Measurements from ENCODE around the gene DCTD.

Gene DCTD

DNA sequence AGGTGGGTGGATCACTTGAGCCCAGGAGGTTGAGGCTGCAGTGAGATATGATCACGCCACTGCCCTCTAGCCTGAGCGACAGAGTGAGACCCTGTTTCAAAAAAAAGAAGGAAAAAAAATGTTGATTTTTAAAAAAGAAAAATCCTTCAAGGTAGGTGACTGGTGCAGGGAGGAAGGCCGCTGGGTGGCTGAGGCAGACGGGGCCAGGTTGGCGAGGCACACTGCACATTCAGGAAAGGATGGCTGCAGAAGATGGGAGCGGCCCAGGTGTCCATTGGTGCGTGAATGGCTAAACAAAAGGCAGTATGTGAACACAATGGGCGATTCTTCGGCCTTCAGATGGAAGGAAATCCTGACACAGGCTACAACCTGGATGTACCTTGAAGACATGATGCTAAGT lies 30.4 kb downstream of the DCTD start:
- DNase-seq: no peak

DNA sequence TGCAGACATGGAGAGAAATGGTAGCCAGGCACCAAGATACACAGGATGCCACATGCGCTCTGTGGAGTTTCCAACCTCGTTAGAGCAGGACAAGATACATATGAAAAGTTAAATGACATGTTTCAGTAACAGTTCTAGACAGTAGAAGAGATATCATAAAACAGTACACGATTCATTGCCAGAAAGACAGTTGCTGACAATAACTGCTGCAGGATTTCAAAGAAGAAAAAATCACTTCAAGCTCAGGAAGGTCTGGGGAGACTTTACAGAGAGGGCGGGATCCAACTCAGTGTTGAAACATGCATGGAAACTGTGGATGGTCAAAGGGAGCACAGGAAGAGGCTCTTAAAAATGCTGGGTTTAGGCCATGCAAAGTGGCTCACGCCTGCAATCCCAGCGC lies 31.0 kb downstream of the DCTD start:
- no peak for DNase-seq

DNA sequence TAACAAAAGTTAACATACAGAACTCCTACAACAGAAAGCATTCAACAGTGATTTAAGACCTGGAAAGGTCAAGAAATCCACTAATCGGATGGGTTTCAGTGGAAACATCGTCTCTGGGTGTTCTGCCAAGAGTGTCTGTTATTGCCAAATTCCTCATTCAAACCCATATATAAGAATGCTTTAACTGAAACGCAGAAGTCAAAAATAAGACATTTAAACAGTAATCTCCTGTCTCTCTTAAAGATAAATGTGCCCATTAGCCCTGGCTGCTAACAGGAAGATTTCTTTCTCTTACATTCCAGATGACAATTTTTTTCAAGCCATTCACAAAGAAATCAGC lies 31.5 kb downstream of the DCTD start:
- no peak for DNase-seq

DNA sequence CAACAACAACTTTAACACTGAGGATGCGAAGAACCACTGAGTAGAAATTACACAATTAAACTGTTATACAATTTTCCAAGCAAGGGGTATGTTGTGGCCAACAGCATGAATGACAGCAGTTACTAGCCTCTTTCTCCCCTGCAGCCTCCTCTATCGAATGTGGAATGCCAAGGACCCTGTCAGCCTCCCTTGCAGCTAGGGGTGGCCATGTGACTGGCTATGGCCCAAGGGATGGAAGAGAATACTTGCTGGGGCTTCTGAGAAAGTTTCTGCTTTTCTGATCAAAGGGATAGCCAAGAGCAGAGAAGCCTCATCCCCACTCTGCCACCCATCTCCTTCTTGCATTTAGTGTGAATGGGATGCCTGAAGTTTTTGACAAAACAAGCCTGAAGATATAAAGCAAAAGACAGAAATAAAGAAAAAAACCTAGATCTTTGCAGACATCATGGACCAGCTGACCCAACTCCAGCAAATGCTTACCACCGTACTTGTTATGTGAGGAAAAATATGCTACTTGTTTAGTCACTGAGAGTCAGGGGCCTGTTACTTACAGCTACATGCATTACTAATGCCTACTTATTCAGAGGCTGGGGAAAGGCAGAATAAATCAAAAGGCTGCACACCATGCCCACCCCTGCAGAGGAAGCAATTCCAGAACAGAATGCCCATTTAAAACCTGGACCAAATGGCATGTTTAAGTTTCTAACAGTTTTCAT lies 32.0 kb downstream of the DCTD start:
- no peak for DNase-seq

DNA sequence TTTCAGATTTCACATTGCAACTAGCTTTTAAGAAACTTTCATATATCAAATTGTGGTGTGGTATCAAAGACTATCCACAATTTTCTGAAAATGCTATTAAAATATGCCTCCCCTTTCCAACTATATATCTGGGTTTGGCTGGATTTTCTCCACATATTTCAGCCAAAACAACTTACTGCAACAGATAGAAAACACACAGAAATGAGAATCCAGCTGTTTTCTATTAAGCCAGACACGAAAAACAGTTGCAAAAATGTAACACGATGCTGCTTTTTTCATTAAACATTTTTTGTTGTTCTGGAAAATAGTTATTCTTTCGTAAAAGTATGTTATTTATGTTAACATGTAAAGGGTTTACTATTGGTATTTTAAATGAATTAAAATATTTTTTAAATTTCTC lies 33.1 kb downstream of the DCTD start:
- DNase-seq: no peak

DNA sequence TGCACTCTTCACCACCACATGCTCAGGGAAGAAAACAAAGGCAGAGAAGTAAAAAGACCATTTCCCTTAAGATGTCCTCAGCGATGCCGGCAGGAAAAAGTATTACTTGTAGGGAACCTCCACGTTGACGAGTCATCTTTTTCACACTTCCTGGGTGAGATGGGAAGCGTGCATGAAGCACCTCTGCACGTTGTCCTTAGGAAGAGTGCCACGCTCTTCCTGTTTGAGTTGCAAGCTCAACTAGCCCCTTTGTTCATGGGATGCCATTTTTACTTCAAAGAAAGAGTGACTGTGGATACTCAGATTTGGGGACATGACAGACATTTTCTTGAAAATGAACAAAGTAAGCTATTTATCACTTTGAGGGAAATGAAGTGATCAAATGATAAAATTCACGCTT lies 33.8 kb downstream of the DCTD start:
- DNase-seq: no peak

DNA sequence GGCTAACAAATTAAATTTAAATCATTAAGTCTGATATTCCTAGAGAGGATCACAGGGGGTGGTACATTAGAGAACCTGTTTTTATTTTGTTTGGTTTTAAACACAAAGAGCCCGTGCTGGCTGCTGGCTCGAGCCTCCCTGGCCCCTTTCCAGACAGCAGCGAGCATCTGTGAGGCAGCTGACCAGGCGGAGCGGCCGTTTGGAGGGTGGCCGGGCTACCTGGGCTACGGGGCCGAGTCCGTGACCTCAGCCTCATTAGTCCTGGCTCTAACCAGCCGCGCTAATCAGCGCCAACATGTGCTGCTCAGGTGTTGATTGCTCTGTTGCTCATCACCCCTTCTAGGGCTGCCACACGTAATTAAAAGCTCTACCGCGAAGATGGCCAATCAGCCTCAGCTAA lies 35.3 kb downstream of the DCTD start:
- no peak for DNase-seq

DNA sequence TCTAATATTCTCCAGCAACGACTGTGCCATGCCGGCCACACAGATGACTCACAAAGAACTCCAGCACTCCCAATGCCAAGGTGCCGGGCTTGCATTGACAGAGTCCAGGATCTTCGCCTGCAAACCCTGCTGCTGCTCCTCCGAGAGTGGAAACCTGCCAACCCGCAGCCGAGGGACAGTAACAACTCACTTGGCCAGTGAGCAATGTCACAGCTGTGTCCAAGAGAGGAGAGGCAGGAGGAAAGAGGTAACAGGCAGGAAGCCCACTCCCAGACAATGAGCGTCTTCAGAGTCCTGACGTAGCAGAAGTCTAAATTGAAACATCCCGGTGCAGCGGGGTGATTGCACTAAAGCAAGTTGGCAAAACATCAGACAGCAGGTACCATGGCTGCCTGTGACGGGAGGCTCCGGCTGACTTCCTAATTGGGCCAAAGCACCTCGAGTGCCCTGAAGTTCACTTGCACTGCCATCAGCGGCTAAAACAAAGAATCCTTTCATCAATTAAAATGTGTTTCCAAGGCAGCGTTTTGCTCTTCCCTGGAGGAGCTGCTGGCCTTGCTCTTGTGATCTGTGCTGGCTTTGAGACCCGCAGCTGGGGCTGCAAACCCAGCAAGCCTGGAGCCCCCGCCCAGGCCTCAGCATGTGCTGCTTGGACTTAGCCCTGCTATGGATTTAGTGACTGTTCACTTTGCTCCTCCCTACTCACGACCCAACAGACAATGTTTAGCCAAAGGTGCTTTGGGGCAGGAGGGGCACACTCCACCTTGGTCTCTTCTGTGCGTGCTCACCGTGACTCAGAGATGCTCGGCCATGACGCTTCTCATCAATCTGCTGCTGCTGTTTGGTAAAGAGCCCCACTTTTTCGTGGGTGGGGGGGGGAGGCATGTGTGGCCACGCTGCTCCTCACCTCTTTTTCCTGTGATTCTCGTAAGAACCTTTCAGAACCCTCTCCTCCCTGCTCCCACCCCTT lies 36.5 kb downstream of the DCTD start:
- DNase-seq: no peak

DNA sequence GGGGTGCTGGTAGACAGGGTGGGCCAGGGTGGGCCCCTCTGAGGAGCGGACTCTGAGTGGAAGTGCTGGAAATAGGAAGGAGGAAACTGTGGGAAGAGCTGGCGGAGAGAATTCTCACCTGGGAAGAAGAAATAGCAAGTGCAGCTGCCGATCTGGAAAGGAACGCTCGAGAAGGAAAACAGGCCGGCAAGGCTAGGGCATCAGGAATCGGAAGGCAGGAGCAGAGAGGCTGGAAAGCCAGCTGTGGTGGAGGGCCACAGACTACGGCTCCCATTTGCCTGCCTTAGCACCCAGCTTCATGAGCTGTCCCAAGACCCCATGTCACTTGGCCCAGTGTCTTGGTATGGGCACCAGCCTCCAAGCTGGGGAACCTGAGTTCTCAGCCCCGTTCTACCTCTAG lies 37.3 kb downstream of the DCTD start:
- DNase-seq: no peak

DNA sequence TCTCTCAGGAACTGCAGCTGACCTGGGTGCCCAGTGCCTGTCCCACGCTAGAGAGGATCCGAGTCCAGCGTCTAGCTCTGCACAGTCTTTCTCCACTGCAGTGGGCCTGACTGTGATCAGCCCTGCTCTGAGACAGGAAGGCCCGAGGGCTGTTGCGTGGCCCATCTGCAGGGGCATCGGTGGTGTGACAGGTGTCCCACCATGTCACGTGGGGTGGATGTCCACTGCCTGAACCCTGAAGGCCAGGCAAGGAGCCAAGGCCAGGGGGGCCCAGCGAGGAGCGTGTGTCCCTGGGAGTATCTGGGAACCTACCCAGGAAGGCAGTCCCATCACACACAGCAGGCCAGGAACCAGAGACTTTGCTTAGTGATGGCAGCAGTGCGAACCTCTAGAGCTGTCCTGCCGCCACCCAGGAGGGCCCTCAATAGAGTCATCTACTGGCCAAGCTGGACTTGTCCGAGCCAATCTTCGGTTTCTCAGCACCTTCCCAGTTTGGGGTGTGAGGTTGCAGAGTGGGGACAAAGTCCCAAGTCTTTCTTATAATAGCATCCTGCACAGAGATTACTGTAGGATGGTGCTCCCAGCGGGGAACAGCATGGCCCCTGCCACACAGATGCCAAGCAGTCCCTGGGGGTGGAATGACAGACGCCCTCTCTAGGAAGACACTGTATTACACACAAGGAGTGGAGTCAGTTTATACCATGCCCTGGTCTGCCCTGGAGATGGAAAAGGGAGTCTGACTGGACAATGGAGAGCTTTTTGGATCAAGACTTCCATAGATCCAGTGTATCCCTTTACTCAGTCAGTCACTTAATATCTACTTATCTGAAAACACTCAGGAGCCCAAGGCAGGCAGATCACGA lies 38.3 kb downstream of the DCTD start:
- no peak for DNase-seq

DNA sequence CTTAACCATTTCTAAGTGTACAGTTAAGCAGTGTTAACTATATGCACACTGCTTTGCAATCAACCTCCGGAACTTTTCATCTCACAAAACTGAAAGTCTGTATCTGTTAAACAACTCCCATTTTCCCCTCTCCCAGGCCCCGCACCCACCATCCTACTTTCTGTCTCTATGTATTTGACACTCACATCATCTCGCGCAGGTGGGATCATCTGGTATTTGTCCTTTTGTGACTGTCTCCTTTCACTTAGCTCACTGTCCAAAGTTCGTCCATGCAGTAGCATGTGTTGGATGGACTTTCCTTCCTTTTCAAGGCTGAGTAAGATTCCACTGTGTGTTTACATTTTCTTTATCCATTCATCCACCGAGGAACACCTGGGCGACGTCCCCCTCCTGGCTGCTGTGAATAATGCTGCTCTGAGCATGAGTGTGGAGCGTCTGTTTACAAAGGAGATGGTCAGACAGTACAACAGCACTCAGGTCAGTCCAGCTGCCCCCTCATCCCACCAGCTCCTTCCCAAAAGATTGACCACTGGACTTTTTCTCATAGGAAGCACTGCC lies 39.8 kb downstream of the DCTD start:
- no peak for DNase-seq

DNA sequence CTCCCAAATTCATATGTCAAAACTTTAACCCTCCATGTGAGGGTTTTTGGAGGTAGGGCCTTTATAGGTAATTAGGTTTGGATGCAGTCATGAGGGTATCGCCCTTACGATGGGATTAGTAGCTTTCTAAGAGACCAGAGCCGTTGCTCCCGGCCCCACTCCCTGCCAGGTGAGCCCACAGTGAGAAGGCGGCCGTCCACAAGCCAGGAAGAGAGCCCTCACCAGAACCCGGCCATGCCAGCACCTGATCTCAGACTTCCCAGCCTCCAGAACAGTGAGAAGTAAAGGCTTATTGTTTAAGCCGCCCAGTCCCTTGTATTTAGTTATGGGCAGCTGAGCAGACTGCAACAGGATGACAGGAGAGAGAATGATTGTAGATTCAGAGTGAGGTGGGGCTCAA lies 40.8 kb downstream of the DCTD start:
- no peak for DNase-seq

DNA sequence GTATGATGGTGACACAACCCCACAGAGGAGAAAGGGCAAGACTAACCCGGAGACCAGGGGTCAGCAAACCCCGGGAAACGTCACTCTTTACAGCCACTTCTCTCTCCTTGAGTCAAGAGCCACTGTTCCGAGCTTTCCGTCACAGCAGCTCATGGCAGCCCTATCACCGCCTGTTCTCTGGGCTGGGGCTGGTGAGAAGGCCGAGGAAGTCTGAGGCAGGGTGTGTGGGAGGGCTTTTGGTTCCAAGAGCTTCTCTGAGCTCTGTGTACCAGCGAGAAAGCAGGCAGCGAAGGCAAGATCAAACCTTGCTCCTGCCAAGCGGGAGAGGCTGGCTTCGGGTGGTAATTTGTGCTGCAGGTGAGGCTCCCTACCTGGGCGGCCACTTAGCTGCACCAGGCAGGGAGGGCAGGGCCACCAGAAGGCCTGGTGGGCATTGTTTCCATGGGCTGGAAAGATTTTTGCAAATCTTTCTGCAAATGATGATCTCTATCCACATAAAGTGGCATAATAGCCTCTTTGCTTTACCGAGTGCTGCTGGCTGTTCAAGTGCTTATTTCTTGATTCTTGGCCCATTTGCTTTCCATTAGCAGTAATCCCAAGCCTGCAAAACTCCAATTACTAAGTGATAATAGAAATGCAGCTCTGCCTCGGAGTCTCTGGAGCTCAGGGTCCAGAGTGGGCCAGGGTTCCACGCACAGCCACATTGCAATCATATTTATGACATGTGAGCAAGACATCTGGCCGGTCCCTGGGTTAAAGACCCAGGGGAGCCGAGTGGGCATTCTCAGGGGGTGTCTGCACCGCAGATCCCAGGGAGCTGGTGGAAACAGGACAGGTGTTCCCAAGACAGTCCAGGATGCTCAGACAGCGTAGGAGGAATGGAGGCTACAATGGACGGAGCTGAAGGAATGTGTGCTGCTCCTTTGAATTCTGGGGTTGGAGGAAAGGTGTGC lies 41.5 kb downstream of the DCTD start:
- no peak for DNase-seq

DNA sequence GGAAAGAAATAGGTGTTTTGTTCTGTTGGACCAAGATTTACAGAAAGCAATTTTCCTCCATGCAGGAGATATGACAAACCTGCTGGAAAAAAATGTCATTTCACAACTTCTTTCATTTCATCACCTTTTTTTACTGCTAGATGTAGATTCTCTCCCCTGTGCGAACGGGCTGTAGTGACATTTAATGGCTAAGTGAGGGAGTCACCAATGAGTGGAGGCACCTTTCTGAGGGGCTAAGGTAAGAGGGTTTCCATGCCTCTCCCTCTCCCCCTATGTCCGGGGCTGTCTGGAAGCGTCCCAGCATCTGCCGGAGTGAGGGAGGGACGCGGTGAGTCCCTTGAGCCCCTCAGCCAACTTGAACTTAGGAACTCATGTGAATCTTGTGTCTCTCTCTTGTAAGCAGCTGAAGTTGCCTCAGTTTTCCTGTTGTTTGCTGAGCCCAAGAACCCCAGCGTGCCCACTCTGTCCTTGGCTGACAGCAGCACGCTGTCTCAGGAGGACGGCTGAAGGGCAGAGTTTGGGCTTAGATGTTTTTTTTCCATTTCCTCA lies 42.3 kb downstream of the DCTD start:
- DNase-seq: no peak

DNA sequence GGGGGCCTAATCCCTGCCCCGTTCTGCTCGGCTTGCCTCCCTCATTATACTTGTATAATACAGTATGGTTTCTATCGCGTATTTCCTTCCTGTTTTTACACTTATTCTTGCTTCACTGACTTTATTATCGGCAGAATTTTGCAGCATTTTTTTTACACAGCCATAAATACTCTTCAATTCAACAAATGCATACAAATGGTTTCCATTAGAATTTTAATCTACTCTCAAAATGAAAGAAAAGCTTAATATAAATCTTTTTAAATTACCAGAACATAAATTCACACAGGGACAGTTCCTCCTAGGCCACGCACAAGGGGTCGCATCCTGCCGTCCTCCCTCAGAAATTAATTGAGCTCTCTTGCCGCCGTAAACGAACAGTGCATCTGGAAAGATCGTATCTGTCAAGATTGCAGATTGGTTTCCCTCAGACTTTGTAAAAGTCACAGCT lies 42.9 kb downstream of the DCTD start:
- no peak for DNase-seq

DNA sequence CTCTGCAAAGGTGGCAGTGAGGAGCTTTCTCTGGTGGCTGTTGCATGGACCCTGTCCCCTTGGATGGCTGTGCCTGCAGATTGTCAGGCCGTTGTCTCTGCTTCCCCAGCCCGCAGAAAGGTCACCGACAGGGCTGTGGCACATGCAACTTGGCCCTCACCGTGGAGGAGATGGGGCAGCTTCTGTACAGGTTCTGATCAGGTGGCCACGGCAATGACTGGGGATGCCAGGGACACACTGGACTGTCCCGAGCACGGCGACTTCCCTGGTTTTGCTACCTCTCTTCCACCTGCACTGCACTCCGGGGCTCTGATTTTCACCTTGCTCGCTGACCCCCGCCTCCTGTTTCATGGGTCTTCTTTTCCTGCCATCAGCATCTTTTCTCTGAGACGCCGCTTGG lies 43.5 kb downstream of the DCTD start:
- no peak for DNase-seq

DNA sequence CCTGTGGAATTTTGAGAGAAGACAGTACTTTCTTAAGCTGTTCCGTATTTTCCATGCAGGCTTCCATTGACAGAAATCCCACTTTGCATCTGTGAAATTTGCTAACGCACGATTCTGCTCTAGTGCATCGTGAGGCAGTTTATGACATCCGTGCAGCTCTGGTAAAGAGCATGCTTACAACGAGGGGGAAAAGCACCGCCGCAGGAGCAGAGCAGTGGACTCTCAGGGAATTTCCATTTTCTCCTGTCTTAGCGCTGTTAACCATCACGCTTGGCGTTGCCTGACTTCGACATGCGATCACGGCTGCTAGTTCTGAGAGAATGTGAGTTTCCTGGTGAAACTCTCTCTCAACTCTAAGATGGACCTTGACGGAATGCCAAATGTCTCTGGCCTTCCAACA lies 43.9 kb downstream of the DCTD start:
- DNase-seq: no peak

DNA sequence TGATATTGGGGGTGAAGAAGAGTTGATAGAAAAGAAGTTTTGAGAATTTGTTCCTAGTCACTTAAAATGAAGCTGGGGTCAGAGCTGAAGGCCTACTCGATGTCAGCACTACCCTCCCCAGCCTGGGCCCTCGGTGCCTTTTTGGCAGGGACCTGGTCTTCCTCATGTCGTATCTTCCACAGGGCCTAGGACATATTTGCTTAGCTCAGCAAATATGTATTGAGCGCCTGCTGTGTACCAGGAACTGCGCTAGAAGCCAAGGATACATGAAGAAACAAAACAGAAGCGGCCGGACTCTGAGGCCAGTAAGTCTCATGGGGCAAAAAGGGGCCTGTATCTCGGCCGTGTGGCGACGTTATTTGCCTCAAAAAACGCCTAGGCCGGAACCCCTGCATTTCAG lies 44.3 kb downstream of the DCTD start:
- DNase-seq: no peak

DNA sequence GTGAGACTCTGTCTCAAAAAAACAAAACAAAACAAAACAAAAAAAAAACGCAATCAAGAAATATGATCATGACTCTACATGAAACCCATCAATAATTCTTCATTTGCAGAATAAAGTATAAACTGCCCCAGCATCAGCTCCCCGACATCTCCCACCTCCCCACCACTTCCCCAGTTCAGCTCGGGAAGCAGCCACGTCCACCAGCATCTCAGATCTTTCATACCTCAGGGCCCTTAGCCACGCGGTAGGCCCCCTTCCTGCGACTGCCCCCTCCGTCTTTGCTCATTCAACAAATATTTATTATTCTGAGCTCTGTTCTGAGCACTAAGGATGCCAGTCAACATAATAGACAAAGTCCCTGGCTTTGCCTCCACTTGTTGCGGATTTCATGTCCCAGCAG lies 45.6 kb downstream of the DCTD start:
- no peak for DNase-seq

DNA sequence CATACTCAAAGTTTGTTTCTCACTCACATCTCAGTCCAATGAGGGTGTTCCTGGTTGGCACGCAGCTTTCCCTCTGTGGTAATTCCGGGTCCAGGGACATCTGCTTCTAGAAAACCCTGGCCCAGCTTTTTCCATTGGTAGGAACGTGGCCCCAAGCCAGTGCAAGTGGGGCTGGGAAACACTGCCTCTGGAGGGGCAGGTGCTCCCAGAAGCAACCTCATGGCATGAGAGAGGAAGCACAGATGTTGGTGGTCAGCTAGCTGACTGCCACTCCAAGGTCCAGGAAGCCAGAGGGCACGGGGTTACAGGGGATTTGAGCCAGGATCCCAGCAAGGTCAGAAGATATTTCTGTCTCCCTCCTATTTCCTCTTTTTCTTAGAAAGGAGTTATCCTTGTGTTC lies 47.5 kb downstream of the DCTD start:
- no peak for DNase-seq

DNA sequence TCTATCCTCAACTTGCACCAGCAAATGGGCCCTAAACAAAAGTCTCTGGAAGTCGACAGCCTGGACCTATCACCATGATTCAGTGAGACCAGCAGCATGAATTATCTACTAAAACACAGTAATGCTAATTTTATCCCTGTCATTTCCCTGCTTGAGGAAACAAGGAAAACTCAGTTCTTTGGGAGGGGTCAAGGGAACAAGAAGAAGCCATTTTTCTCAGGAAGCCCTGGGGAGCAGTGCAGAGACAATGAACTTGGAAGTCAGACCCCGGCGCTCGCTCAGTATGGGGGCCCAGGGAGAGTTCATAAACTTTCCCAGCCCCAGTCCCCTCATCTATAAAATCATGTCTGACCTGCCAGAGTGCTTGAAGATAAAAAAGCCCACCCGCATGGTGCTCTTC lies 50.4 kb downstream of the DCTD start:
- DNase-seq: no peak

DNA sequence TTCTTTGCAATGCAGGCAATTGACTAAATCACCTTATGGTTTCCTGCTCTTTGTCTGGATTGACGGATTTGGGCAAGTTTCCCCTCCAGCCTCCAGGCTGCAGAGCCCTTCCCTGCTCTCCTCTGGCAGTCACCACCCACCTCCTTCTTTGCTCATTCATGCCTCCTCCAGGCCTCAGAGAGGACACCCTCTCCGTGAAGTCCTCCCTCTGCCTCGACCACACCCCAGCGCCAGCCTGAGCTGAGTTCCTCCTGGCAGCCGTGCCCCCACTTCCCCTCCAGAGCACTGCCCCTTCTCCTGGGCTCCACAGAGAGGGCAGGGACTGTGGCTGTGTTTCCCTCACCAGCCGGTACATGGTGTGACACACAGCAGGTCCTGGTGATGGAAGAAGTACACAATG lies 53.7 kb downstream of the DCTD start:
- DNase-seq: no peak

Measured in NCI-H187 treated with DMSO at 0.1 percent for 48 hours (cell line).